Adrenal gland (tissue), 12 donors: ENCODE results near the gene MPL. TPM values are rescaled to one million over a fixed set of nuclear protein-coding genes. Genes with fewer than 3 reads are reported as not detected.

Experiments
- DNase-seq, 7 donors: peaks; one replicate each; pipeline ENCODE4 v3.0.0-alpha.2; 2019 to 2020
- H3K27ac ChIP-seq, 5 donors: fragments of 200-600 bp; sonication (generic) in 4 of 5; 1 replicate in 3 of 5; 2 replicates in 2 of 5; pipeline versions ENCODE4 v1.5.1 to v1.8.0; 2016 to 2020; ENCODE audit warnings: mild to moderate bottlenecking in 1 of 5
- H3K27me3 ChIP-seq: fragments of 200-600 bp; 2 replicates; pipeline ENCODE4 v1.8.0; 2021
- H3K36me3 ChIP-seq, 2 donors: fragments of 200-600 bp; replicated peaks in 1 of 2; 1 replicate in 1 of 2; 2 replicates in 1 of 2; pipeline versions ENCODE4 v1.5.1 to v1.8.0; 2018 to 2022
- H3K4me1 ChIP-seq, 2 donors: fragments of 200-600 bp; replicated peaks in 1 of 2; 1 replicate in 1 of 2; 2 replicates in 1 of 2; pipeline versions ENCODE4 v1.5.1 to v1.8.0; 2018 to 2021
- H3K4me3 ChIP-seq, 4 donors: fragments of 200-600 bp; sonication (generic) in 3 of 4; one replicate each; pipeline ENCODE4 v1.5.1; 2016 to 2018
- H3K9me3 ChIP-seq, 3 donors: fragments of 200-600 bp; sonication (generic) in 1 of 3; replicated peaks in 1 of 3; 1 replicate in 2 of 3; 2 replicates in 1 of 3; pipeline versions ENCODE4 v1.5.1 to v1.8.0; 2016 to 2021
- CTCF ChIP-seq, 6 experiments: fragments of 450-650 bp in 4 of 6; fragments of 200-600 bp in 2 of 6; sonication (generic) in 1 of 6; IDR thresholded peaks; 1 replicate in 5 of 6; 2 replicates in 1 of 6; pipeline versions ENCODE4 v1.5.1 to v1.8.0; 2016 to 2021; ENCODE audit warnings: antibody characterized with exemption in 6 of 6, mild to moderate bottlenecking in 2 of 6, moderate library complexity in 1 of 6
- POLR2A ChIP-seq, 2 donors: fragments of 450-650 bp; IDR thresholded peaks; one replicate each; pipeline ENCODE4 v1.6.1; 2017; ENCODE audit warnings: antibody characterized with exemption in 2 of 2, mild to moderate bottlenecking in 2 of 2, moderate library complexity in 1 of 2
- WGBS, 4 donors: extraction: QIAGEN DNeasy Blood & Tissue Kit in 2 of 4; methylation state at CpG; one replicate each; pipeline versions ENCODE4 v1.1.5 to v1.1.7; 2013 to 2017; 5-methylcytosine and 5-hydroxymethylcytosine counted together
- intact Hi-C, 2 donors: fragments of 100-400 bp; cut with DNase I; formaldehyde crosslinking; loops; one replicate each; pipeline versions ENCODE4 v1.14.1 to v1.15.0; 2022 to 2023
- polyA plus RNA-seq, 3 donors: library from polyadenylated mRNA; stranded (reverse); fragments of 200-250 nt in 2 of 3; fragments of 350-450 nt in 1 of 3; fragmentation: Illumina TruSeq in 1 of 3; extraction: RNeasy Lipid Tissue Mini Kit (QIAGEN cat#74804) in 1 of 3; gene quantifications; one replicate each; pipeline ENCODE4 v1.2.3, GENCODE V29; 2013 to 2014
- total RNA-seq, 9 donors: library from RNA; depleted of rRNA in 4 of 9; stranded (reverse); fragments of >200 nt in 4 of 9; fragments of 120-200 nt in 1 of 9; fragmentation: NEBNext Ultra II Directional in 1 of 9; extraction: Animal tissue kit (Norgen Biotek cat#: 25700) in 1 of 9; gene quantifications; one replicate each; pipeline versions ENCODE4 v1.1.0 to v1.2.4, GENCODE V29; 2013 to 2023
- donor health status: healthy with polysubstance abuse.
- donor health status: Bipolar disorder and iron deficiency.
- donor health status: DM: yes; HTN: yes; CAD: no.
- donor health status: DM: no; HTN: no; CAD: no.
- donor health status: DM: no; HTN: no; CAD: no.
- donor health status: DM: yes; HTN: yes; CAD: no.

MPL gene
- total and polyA plus RNA-seq, 12 donors, result 0.11 to 0.61 (median 0.31) TPM; not detected in 6

GRCh38 chr1:43377831-43378230 is 40.2 kb downstream of the MPL start:
- no peaks in the 10 kb centered on the region for H3K9me3 ChIP-seq
- H3K36me3 ChIP-seq, result peaks cover 0 to 8% of the 10 kb centered on the region in 2 donors
- H3K27me3 ChIP-seq, result no peaks in the 10 kb centered on the region
- no peak overlapping the region for H3K27ac ChIP-seq
- TF ChIP-seq POLR2A (IDR thresholded peaks at IDR 0.05) (no peak), CTCF (IDR thresholded peaks at IDR 0.05) (no peak)
- DNase-seq, result no peak
- H3K4me3 ChIP-seq, result no peak overlapping the region
- intact Hi-C loops, result no loop called here
- peaks cover 0 to 24% of the 10 kb centered on the region in 2 donors for H3K4me1 ChIP-seq
- 83 to 100% (median 87%) methylated on average over 1 of the region's 1 CpG for WGBS, 4 donors

GRCh38 chr1:43379476-43379875 is 41.9 kb downstream of the MPL start:
- H3K27ac ChIP-seq, result no peak overlapping the region
- H3K36me3 ChIP-seq, result peaks cover 0 to 25% of the 10 kb centered on the region in 2 donors
- 93 to 100% (median 99%) methylated on average over 1 of the region's 1 CpG for WGBS, 4 donors
- no peak for DNase-seq
- no peak overlapping the region for H3K4me3 ChIP-seq
- intact Hi-C loops, result no loop called here
- H3K4me1 ChIP-seq, result peaks cover 0 to 12% of the 10 kb centered on the region in 2 donors
- no peak for TF ChIP-seq CTCF (IDR thresholded peaks at IDR 0.05)
- TF ChIP-seq POLR2A (IDR thresholded peaks at IDR 0.05), result no peak
- no peaks in the 10 kb centered on the region for H3K27me3 ChIP-seq
- H3K9me3 ChIP-seq, result no peaks in the 10 kb centered on the region

- peak in 2 of 7 donors; percentile 32 to 35 for DNase-seq
- intact Hi-C loops, result no loop called here
These were observed 44.0 kb downstream of the MPL start for GRCh38 chr1:43381612-43382011.

GRCh38 chr1:43382027-43382779 is 44.6 kb downstream of the MPL start:
- 44 to 59% (median 54%) methylated on average over 6 of the region's 6 CpGs for WGBS, 4 donors
- no peaks in the 10 kb centered on the region for H3K27me3 ChIP-seq
- no peaks in the 10 kb centered on the region for H3K9me3 ChIP-seq
- peaks cover 0 to 12% of the 10 kb centered on the region in 2 donors for H3K4me1 ChIP-seq
- H3K27ac ChIP-seq, result peak overlapping the region in 1 of 5 donors; percentile 61
- DNase-seq, result no peak
- no peak for TF ChIP-seq CTCF (IDR thresholded peaks at IDR 0.05)
- TF ChIP-seq POLR2A (IDR thresholded peaks at IDR 0.05), result no peak
- intact Hi-C loops, result no loop called here
- no peak overlapping the region for H3K4me3 ChIP-seq
- peaks cover 0 to 52% of the 10 kb centered on the region in 2 donors for H3K36me3 ChIP-seq

More at GRCh38 chr1:43381612-43382011, 44.0 kb downstream of the MPL start:
- Histone ChIP-seq H3K9me3 (no peaks in the 10 kb centered on the region), H3K4me1 (peaks cover 0 to 12% of the 10 kb centered on the region in 2 donors), H3K27me3 (no peaks in the 10 kb centered on the region), H3K27ac (peak overlapping the region in 1 of 5 donors; percentile 61), H3K4me3 (no peak overlapping the region), H3K36me3 (peaks cover 0 to 46% of the 10 kb centered on the region in 2 donors)
- WGBS, 4 donors, result 67 to 78% (median 69%) methylated on average over 3 of the region's 3 CpGs
- TF ChIP-seq CTCF (IDR thresholded peaks at IDR 0.05) (no peak), POLR2A (IDR thresholded peaks at IDR 0.05) (no peak)
